ENCODE results near the gene BICD2. TPM values are rescaled to one million over a fixed set of nuclear protein-coding genes. Genes with fewer than 3 reads are reported as not detected.
A peak's percentile ranks its signal among the peaks of the same experiment; 100 is the strongest.
"Not testable (repeated sequence)": the region's sequence is repeated elsewhere in the genome, so short reads cannot be mapped to it uniquely, and the experiment has no call there.

The BICD2 gene
- polyA plus RNA-seq, 3 donors: 13.8 to 29.4 (median 25.6) TPM

DNA sequence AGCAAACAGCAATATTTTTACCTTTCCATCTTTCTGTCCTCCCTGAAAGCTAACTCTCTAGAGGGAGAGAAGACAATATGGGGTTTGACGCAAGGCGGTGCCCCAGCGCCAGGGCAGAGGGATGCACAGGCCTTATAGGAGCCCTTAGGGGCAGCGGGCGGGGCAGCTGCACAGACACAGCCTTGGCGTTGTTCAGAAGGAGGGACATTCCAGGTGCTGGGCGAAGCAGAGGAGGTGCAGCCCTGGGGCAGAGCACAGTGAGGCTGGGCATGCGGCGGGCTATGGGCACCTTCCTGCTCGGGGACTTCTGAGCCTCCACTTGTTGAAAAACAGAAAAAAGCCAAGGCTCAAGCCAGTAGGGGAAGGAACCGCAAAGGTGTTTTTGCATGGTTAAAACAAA lies 33.7 kb upstream of the BICD2 start:
- H3K79me2 ChIP-seq (ENCODE audit: insufficient read depth, low read length): no peaks in the 10 kb centered on the region
- peaks cover 20 to 32% (median 22%) of the 10 kb centered on the region in 3 donors for H3K27me3 Mint-ChIP-seq (ENCODE audit: low read depth in 3 of 3)
- H2AFZ ChIP-seq (ENCODE audit: insufficient read depth, low read depth, low read length, poor library complexity, severe bottlenecking): no peak overlapping the region
- H3K4me3 Mint-ChIP-seq: no peak overlapping the region
- H3K4me1 Mint-ChIP-seq: no peaks in the 10 kb centered on the region
- TF ChIP-seq, protein P1, sequence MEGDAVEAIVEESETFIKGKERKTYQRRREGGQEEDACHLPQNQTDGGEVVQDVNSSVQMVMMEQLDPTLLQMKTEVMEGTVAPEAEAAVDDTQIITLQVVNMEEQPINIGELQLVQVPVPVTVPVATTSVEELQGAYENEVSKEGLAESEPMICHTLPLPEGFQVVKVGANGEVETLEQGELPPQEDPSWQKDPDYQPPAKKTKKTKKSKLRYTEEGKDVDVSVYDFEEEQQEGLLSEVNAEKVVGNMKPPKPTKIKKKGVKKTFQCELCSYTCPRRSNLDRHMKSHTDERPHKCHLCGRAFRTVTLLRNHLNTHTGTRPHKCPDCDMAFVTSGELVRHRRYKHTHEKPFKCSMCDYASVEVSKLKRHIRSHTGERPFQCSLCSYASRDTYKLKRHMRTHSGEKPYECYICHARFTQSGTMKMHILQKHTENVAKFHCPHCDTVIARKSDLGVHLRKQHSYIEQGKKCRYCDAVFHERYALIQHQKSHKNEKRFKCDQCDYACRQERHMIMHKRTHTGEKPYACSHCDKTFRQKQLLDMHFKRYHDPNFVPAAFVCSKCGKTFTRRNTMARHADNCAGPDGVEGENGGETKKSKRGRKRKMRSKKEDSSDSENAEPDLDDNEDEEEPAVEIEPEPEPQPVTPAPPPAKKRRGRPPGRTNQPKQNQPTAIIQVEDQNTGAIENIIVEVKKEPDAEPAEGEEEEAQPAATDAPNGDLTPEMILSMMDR (IDR thresholded peaks at IDR 0.05): no peak
- no peak for DNase-seq
- intact Hi-C loops (cut with micrococcal nuclease): no loop called here
- no peak overlapping the region for H3K4me2 ChIP-seq (replicated peaks; ENCODE audit: extremely low read depth, low read length, poor library complexity, severe bottlenecking)
- no peaks in the 10 kb centered on the region for H3K36me3 Mint-ChIP-seq
- H3K9me3 ChIP-seq (replicated peaks in 1 of 2; ENCODE audit: control insufficient read depth in 1 of 2, insufficient read depth in 1 of 2, low read length in 2 of 2): no peaks in the 10 kb centered on the region
- H3K9ac ChIP-seq (ENCODE audit: insufficient read depth, low read length, poor library complexity, severe bottlenecking): no peak overlapping the region
- H3K4me1 ChIP-seq (ENCODE audit: control insufficient read depth in 1 of 2, insufficient read depth in 2 of 2, low read length in 2 of 2): no peaks in the 10 kb centered on the region
- H4K20me1 ChIP-seq (ENCODE audit: insufficient read depth, low read length): no peaks in the 10 kb centered on the region
- H3K9me3 Mint-ChIP-seq: no peaks in the 10 kb centered on the region
- H3K36me3 ChIP-seq (replicated peaks in 1 of 2; ENCODE audit: control insufficient read depth in 1 of 2, insufficient read depth in 2 of 2, low read length in 2 of 2): no peaks in the 10 kb centered on the region
- no peak overlapping the region for H3K27ac ChIP-seq (ENCODE audit: low read depth in 1 of 2, low read length in 2 of 2)
- no peak overlapping the region for H3K4me3 ChIP-seq (replicated peaks in 1 of 3; ENCODE audit: low read depth in 2 of 3, low read length in 3 of 3)
- 98% methylated on average over 11 of the region's 11 CpGs for WGBS (ENCODE audit: insufficient coverage)
- H3K27me3 ChIP-seq (ENCODE audit: control insufficient read depth in 2 of 2, insufficient read depth in 2 of 2, low read length in 2 of 2): peaks cover 2 to 21% of the 10 kb centered on the region in 2 donors
- H3K27ac Mint-ChIP-seq: no peak overlapping the region

DNA sequence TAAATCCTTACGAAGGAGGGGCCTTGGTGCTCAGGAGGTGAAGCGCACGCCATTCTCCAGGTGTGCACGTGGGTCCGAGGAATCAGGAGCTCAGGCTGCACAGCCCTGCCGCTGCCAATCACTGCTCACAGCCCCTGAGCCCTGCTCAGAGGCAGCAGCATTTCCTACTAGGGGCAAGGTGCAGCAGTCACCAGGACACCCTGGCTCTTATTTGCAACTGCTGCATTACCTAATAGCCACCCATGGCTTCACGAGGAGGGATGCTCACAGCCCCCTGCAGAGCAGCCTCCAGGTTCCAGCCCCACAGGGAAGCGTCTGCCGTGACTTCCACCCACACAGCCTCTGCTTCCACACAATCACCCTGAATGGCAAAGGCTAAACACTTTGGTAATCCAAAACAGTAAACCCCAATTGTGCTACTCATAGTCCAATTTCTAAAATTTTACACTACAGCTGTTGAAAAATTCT lies 31.7 kb upstream of the BICD2 start:
- Mint-ChIP-seq H3K27me3 (ENCODE audit: low read depth in 3 of 3) (peaks cover 17 to 30% (median 19%) of the 10 kb centered on the region in 3 donors), H3K4me3 (peak overlapping the region in 1 of 2 donors; percentile 44)
- H3K9me3 ChIP-seq (replicated peaks in 1 of 2; ENCODE audit: control insufficient read depth in 1 of 2, insufficient read depth in 1 of 2, low read length in 2 of 2); H3K4me2 ChIP-seq (replicated peaks; ENCODE audit: extremely low read depth, low read length, poor library complexity, severe bottlenecking); DNase-seq; H2AFZ ChIP-seq (ENCODE audit: insufficient read depth, low read depth, low read length, poor library complexity, severe bottlenecking); H3K36me3 Mint-ChIP-seq; H3K4me1 ChIP-seq (ENCODE audit: control insufficient read depth in 1 of 2, insufficient read depth in 2 of 2, low read length in 2 of 2); H4K20me1 ChIP-seq (ENCODE audit: insufficient read depth, low read length); H3K9ac ChIP-seq (ENCODE audit: insufficient read depth, low read length, poor library complexity, severe bottlenecking); intact Hi-C loops (cut with micrococcal nuclease); H3K36me3 ChIP-seq (replicated peaks in 1 of 2; ENCODE audit: control insufficient read depth in 1 of 2, insufficient read depth in 2 of 2, low read length in 2 of 2); H3K27ac Mint-ChIP-seq; H3K4me3 ChIP-seq (replicated peaks in 1 of 3; ENCODE audit: low read depth in 2 of 3, low read length in 3 of 3); H3K27ac ChIP-seq (ENCODE audit: low read depth in 1 of 2, low read length in 2 of 2); H3K9me3 Mint-ChIP-seq; H3K4me1 Mint-ChIP-seq; H3K79me2 ChIP-seq (ENCODE audit: insufficient read depth, low read length): not testable (repeated sequence)
- H3K27me3 ChIP-seq (ENCODE audit: control insufficient read depth in 2 of 2, insufficient read depth in 2 of 2, low read length in 2 of 2): peaks cover 0 to 21% of the 10 kb centered on the region in 2 donors
- WGBS (ENCODE audit: insufficient coverage): 94% methylated on average over 9 of the region's 9 CpGs
